ENCODE measurements around the gene SLC3A2. TPM values are rescaled to one million over a fixed set of nuclear protein-coding genes. Genes with fewer than 3 reads are reported as not detected.
"Not testable (repeated sequence)": the region's sequence is repeated elsewhere in the genome, so short reads cannot be mapped to it uniquely, and the experiment has no call there.

Gene SLC3A2
- total and polyA plus RNA-seq, 2 donors (not counting 1 experiment from before 2014, with no cell fraction given), result 91.2 to 441 TPM

- Histone ChIP-seq H3K27me3 (ENCODE audit: control insufficient read depth, insufficient read depth, low read length) (no peaks in the 10 kb centered on the region), H3K79me2 (ENCODE audit: control insufficient read depth, insufficient read depth, low read length) (peaks cover 5% of the 10 kb centered on the region), H4K20me1 (ENCODE audit: control insufficient read depth, extremely low read depth, insufficient read depth, low read length) (no peaks in the 10 kb centered on the region), H3K4me2 (ENCODE audit: extremely low read depth, insufficient read depth, low read length) (no peak overlapping the region), H3K4me1 (ENCODE audit: control insufficient read depth, extremely low read depth, insufficient read depth, low read length) (peaks cover 3% of the 10 kb centered on the region), H3K9ac (ENCODE audit: insufficient read depth, low read length) (no peak overlapping the region), H3K9me3 (ENCODE audit: control insufficient read depth, insufficient read depth, low read depth, low read length) (no peaks in the 10 kb centered on the region), H3K36me3 (ENCODE audit: control insufficient read depth, insufficient read depth, low read length) (no peaks in the 10 kb centered on the region), H3K4me3 (replicated peaks in 1 of 4; ENCODE audit: control extremely low read depth in 1 of 4, insufficient read depth in 1 of 4, low read depth in 3 of 4, low read length in 4 of 4) (no peak overlapping the region), H2AFZ (ENCODE audit: low read length) (no peak overlapping the region), H3K27ac (ENCODE audit: insufficient read depth, low read length) (no peak overlapping the region)
- TF ChIP-seq EZH2 (IDR thresholded peaks at IDR 0.05; ENCODE audit: low read length, missing control alignments), result no peak
- TF ChIP-seq, protein P1, sequence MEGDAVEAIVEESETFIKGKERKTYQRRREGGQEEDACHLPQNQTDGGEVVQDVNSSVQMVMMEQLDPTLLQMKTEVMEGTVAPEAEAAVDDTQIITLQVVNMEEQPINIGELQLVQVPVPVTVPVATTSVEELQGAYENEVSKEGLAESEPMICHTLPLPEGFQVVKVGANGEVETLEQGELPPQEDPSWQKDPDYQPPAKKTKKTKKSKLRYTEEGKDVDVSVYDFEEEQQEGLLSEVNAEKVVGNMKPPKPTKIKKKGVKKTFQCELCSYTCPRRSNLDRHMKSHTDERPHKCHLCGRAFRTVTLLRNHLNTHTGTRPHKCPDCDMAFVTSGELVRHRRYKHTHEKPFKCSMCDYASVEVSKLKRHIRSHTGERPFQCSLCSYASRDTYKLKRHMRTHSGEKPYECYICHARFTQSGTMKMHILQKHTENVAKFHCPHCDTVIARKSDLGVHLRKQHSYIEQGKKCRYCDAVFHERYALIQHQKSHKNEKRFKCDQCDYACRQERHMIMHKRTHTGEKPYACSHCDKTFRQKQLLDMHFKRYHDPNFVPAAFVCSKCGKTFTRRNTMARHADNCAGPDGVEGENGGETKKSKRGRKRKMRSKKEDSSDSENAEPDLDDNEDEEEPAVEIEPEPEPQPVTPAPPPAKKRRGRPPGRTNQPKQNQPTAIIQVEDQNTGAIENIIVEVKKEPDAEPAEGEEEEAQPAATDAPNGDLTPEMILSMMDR (conservative IDR thresholded peaks at IDR 0.05 in 1 of 2, IDR thresholded peaks at IDR 0.05 in 1 of 2; ENCODE audit: low read depth in 1 of 2, low read length in 2 of 2), result no peak
- DNase-seq (ENCODE audit: low read depth in 2 of 2), result no peak
Measured at GRCh38 chr11:62860835-62861563, 19.7 kb upstream of the SLC3A2 start.

- H3K36me3 ChIP-seq (ENCODE audit: control insufficient read depth, insufficient read depth, low read length); H3K9me3 ChIP-seq (ENCODE audit: control insufficient read depth, insufficient read depth, low read depth, low read length); H3K4me1 ChIP-seq (ENCODE audit: control insufficient read depth, extremely low read depth, insufficient read depth, low read length); H3K79me2 ChIP-seq (ENCODE audit: control insufficient read depth, insufficient read depth, low read length); H2AFZ ChIP-seq (ENCODE audit: low read length); DNase-seq (ENCODE audit: low read depth in 2 of 2); H3K27me3 ChIP-seq (ENCODE audit: control insufficient read depth, insufficient read depth, low read length); H3K4me3 ChIP-seq (replicated peaks in 1 of 4; ENCODE audit: control extremely low read depth in 1 of 4, insufficient read depth in 1 of 4, low read depth in 3 of 4, low read length in 4 of 4); H3K27ac ChIP-seq (ENCODE audit: insufficient read depth, low read length); H3K4me2 ChIP-seq (ENCODE audit: extremely low read depth, insufficient read depth, low read length); H4K20me1 ChIP-seq (ENCODE audit: control insufficient read depth, extremely low read depth, insufficient read depth, low read length); H3K9ac ChIP-seq (ENCODE audit: insufficient read depth, low read length): not testable (repeated sequence)
Measured at GRCh38 chr11:62861564-62862192, 19.0 kb upstream of the SLC3A2 start.

- Histone ChIP-seq H3K27me3 (ENCODE audit: control insufficient read depth, insufficient read depth, low read length) (no peaks in the 10 kb centered on the region), H3K4me3 (replicated peaks in 1 of 4; ENCODE audit: control extremely low read depth in 1 of 4, insufficient read depth in 1 of 4, low read depth in 3 of 4, low read length in 4 of 4) (no peak overlapping the region), H3K9me3 (ENCODE audit: control insufficient read depth, insufficient read depth, low read depth, low read length) (no peaks in the 10 kb centered on the region), H3K79me2 (ENCODE audit: control insufficient read depth, insufficient read depth, low read length) (no peaks in the 10 kb centered on the region), H3K36me3 (ENCODE audit: control insufficient read depth, insufficient read depth, low read length) (no peaks in the 10 kb centered on the region), H3K27ac (ENCODE audit: insufficient read depth, low read length) (no peak overlapping the region), H3K9ac (ENCODE audit: insufficient read depth, low read length) (no peak overlapping the region), H4K20me1 (ENCODE audit: control insufficient read depth, extremely low read depth, insufficient read depth, low read length) (no peaks in the 10 kb centered on the region), H3K4me1 (ENCODE audit: control insufficient read depth, extremely low read depth, insufficient read depth, low read length) (no peaks in the 10 kb centered on the region), H2AFZ (ENCODE audit: low read length) (no peak overlapping the region), H3K4me2 (ENCODE audit: extremely low read depth, insufficient read depth, low read length) (no peak overlapping the region)
- peak in 1 of 2 donors; percentile 15 for DNase-seq (ENCODE audit: low read depth in 2 of 2)
- TF ChIP-seq, protein P1 (conservative IDR thresholded peaks at IDR 0.05 in 1 of 2, IDR thresholded peaks at IDR 0.05 in 1 of 2; ENCODE audit: low read depth in 1 of 2, low read length in 2 of 2), result no peak
- no peak for TF ChIP-seq EZH2 (IDR thresholded peaks at IDR 0.05; ENCODE audit: low read length, missing control alignments)
Measured at GRCh38 chr11:62863687-62864335, 16.9 kb upstream of the SLC3A2 start.

Data from fibroblast of lung (primary cell).